ENCODE results near the gene RPS27L. TPM values are rescaled to one million over a fixed set of nuclear protein-coding genes. Genes with fewer than 3 reads are reported as not detected.

The RPS27L gene
- total RNA-seq, 3 donors from 2014 or later = 121 to 200 (median 152) TPM

DNA sequence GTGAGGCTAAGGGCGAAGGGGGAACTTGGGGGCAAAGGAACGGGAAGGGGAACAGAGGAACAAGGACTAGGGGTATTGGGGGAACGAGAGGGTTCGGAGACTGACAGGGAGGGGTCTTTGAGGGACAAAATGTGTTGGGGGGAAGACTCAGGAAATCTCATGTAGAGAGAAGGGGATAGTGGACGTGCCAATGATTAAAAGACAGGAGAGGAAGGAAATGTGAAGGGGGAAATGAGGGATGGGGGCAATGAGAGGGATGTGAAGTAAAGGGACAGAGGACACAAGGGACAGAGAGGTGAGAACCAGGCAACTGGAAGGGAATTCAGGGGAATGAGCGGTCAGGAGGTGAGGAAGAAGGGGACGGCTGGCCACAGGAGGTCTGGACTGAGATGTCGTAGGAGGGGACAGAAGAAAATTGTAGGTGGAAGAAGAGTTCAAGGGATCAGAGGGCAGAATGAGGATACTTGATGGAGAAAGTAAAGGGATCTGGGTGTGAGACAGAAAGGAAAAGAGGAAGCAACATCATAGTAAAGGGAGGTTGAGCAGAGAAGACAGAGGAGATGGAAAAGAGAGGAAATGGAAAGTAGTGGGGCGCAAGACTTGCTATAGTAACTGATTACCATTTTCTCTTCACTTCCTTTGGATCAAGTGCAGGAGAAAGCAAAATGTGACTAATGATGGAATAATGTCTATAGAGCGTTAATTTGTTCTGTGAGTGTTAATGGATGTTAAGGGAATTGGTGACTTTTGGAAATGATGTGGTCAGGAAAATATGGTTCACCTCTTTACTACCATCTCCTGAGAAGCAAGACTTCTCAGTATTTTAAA is 32.9 kb upstream of the RPS27L start:
- H3K9me3 ChIP-seq = no peaks in the 10 kb centered on the region
- intact Hi-C loops (cut with DNase I; ENCODE audit: low total_unique reads) = no loop called here
- H3K36me3 ChIP-seq = no peaks in the 10 kb centered on the region
- H3K27me3 ChIP-seq = no peaks in the 10 kb centered on the region
- peak overlapping the region; percentile 80 to 87 (median 84) for H3K4me3 ChIP-seq
- TF ChIP-seq POLR2A (IDR thresholded peaks at IDR 0.05) (no peak), POLR2AphosphoS5 (IDR thresholded peaks at IDR 0.05) (no peak)
- TF ChIP-seq, protein P1, sequence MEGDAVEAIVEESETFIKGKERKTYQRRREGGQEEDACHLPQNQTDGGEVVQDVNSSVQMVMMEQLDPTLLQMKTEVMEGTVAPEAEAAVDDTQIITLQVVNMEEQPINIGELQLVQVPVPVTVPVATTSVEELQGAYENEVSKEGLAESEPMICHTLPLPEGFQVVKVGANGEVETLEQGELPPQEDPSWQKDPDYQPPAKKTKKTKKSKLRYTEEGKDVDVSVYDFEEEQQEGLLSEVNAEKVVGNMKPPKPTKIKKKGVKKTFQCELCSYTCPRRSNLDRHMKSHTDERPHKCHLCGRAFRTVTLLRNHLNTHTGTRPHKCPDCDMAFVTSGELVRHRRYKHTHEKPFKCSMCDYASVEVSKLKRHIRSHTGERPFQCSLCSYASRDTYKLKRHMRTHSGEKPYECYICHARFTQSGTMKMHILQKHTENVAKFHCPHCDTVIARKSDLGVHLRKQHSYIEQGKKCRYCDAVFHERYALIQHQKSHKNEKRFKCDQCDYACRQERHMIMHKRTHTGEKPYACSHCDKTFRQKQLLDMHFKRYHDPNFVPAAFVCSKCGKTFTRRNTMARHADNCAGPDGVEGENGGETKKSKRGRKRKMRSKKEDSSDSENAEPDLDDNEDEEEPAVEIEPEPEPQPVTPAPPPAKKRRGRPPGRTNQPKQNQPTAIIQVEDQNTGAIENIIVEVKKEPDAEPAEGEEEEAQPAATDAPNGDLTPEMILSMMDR (IDR thresholded peaks at IDR 0.05) = no peak
- DNase-seq (ENCODE audit: low spot score in 2 of 2) = no peak
- no peaks in the 10 kb centered on the region for H3K4me1 ChIP-seq
- peak overlapping the region; percentile 88 to 90 for H3K27ac ChIP-seq

DNA sequence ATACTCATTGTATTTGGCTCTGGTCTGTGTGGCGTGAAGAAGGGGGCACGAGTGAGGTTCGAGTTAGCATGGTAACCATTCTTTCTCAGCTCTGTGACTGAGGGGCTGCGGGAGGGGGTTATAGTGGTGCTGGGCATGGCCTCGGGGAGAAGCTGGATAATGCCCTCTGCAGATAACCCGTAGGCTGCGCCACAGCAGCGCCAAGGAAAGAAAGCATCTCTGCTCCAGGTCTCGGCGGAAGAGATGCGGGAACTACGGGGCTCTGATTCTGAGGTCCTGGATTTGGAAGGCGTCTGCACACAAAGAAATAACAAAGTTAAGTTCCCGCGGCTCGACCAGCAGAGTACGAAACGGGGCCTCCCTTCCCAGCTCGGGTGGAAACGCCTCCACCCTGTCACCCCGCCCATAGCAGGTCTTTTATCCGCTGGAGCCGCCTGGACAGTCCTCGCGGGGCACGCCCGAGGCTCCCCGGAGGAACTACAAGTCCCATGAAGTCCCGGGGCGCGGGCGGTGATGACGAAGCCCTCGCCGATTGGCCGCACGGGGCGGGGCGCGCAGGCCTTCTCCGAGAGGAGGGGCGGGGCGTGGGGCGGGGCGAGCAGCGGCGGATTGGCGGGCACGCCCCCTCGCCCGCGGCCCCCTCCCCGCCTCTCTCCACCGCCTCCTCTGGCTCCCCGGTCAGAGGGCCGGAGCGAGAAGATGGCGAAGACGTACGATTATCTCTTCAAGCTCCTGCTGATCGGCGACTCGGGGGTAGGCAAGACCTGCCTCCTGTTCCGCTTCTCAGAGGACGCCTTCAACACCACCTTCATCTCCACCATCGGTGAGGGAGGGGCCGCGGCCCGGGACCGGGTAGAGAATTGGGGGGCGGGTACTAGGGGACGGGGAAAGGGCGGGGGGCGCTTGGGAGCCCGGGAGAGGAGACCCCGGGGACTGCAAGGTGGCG is 31.9 kb upstream of the RPS27L start, which contains the start of gene RAB8B:
TSS of gene RAB8B (plus strand) at position 681 of the 946 bp plus-strand sequence. CDS start at position 700, 19 bp downstream.
- no peaks in the 10 kb centered on the region for H3K9me3 ChIP-seq
- peak within 1 kb of the TSS; percentile 80 to 87 (median 84) for H3K4me3 ChIP-seq
- H3K27ac ChIP-seq = peak within 1 kb of the TSS; percentile 88 to 90
- intact Hi-C loops (cut with DNase I; ENCODE audit: low total_unique reads) = no loop called here
- peak in 2 of 3 donors; percentile 83 to 95 for TF ChIP-seq POLR2AphosphoS5 (IDR thresholded peaks at IDR 0.05)
- TF ChIP-seq, protein P1 (IDR thresholded peaks at IDR 0.05) = no peak
- TF ChIP-seq POLR2A (IDR thresholded peaks at IDR 0.05) = peak; percentile 50
- no peaks in the 10 kb centered on the region for H3K4me1 ChIP-seq
- no peaks in the 10 kb centered on the region for H3K36me3 ChIP-seq
- DNase-seq (ENCODE audit: low spot score in 2 of 2) = peak; percentile 97 to 98
- no peaks in the 10 kb centered on the region for H3K27me3 ChIP-seq

DNA sequence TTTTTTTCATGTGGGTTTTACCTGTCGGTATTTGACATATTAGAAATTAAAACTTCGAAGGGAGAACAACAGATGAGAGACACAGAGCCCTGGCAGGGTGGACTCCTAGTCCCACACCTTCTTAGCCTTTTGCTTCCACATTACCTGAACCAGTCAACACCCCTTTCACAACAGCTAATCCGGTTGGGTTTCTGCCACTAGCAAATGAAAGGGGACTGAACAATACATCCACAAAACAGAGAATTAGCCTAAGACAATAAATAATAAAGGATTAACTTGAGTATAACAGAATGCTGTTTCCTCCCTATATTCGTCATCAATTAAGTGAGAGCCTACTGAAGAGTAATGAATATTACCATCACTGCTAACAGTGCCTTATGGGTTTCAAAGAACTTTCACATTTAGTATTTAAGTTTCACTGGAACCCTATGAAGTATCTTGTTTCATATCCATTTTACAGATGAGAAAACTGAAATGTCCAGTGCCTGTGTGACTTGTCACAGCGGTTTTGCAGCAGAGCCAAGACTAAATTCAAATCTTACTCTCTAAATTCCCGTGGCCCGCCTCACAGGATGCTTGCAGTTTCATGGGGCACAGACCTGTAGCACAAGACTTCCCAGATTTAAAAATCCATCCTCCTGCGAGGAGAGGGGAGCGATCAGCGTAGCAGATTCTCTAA is 31.1 kb upstream of the RPS27L start:
- no peaks in the 10 kb centered on the region for H3K27me3 ChIP-seq
- no peak for DNase-seq (ENCODE audit: low spot score in 2 of 2)
- no peaks in the 10 kb centered on the region for H3K9me3 ChIP-seq
- no peaks in the 10 kb centered on the region for H3K4me1 ChIP-seq
- TF ChIP-seq, protein P1 (IDR thresholded peaks at IDR 0.05) = no peak
- no peak for TF ChIP-seq POLR2AphosphoS5 (IDR thresholded peaks at IDR 0.05)
- TF ChIP-seq POLR2A (IDR thresholded peaks at IDR 0.05) = no peak
- no peaks in the 10 kb centered on the region for H3K36me3 ChIP-seq
- intact Hi-C loops (cut with DNase I; ENCODE audit: low total_unique reads) = no loop called here
- peak overlapping the region; percentile 80 to 87 (median 84) for H3K4me3 ChIP-seq
- H3K27ac ChIP-seq = peak overlapping the region; percentile 88 to 90

DNA sequence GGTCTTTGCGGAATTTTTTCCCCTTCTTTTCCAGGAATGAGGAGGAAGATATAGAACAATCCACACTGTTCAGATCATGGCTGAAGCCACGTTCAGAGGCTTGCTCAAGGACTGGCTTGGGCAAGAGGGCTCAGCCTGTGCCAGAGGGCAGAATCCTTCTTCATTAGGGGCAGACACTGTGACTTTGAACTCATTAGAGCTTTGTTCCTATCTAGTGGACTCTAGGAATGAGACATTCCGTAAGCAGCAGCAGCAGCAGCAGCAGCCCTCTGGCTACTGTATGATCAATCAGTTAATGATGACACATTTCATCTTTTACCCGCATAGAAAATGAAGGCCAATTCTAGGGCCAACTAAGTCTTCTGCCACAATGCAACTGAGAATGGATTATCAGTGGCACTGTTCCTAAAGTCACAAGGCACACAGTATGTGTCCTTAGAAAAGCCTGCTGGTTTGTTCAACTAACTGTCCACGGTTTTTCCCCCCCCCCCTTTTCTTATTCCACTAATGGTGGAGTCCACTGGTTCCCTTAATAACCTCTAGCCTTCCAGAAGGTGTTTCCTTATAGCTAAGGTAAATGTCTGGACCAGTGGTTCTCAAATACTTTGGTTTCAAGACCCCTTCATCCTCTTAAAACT is 30.4 kb upstream of the RPS27L start:
- no peaks in the 10 kb centered on the region for H3K27me3 ChIP-seq
- H3K4me1 ChIP-seq = no peaks in the 10 kb centered on the region
- H3K36me3 ChIP-seq = no peaks in the 10 kb centered on the region
- TF ChIP-seq, protein P1 (IDR thresholded peaks at IDR 0.05) = no peak
- TF ChIP-seq POLR2A (IDR thresholded peaks at IDR 0.05) (no peak), POLR2AphosphoS5 (IDR thresholded peaks at IDR 0.05) (no peak)
- H3K27ac ChIP-seq = no peak overlapping the region
- H3K9me3 ChIP-seq = no peaks in the 10 kb centered on the region
- no peak overlapping the region for H3K4me3 ChIP-seq
- no peak for DNase-seq (ENCODE audit: low spot score in 2 of 2)
- intact Hi-C loops (cut with DNase I; ENCODE audit: low total_unique reads) = no loop called here
